Neural cell (in vitro differentiated cells): ENCODE measurements around the gene SPHK2. TPM values are rescaled to one million over a fixed set of nuclear protein-coding genes. Genes with fewer than 3 reads are reported as not detected.

ENCODE experiments used
- H2AFZ ChIP-seq: fragments of 200-600, 300-800 bp; sonication (generic), shearing (Covaris generic); 2 replicates; pipeline ENCODE4 v1.6.0; 2014; ENCODE audit warnings: low read depth, mild to moderate bottlenecking, antibody characterized with exemption, low read length, moderate library complexity
- H3F3A ChIP-seq: fragments of 200-600 bp; shearing (Covaris generic); 2 replicates; pipeline ENCODE4 v1.6.1; 2016; ENCODE audit warnings: mild to moderate bottlenecking, moderate library complexity, mixed read lengths, antibody characterized with exemption, low read length; ENCODE audit not compliant: insufficient read depth, poor library complexity, severe bottlenecking
- H3K27ac ChIP-seq: fragments of 200-600, 300-800 bp; sonication (generic), shearing (Covaris generic); 2 replicates; pipeline ENCODE4 v1.5.1; 2014; ENCODE audit warnings: mild to moderate bottlenecking, low read length, moderate library complexity
- H3K27me3 ChIP-seq: fragments of 300-800, 200-600 bp; sonication (generic), shearing (Covaris generic); 2 replicates; pipeline ENCODE4 v1.6.0; 2014; ENCODE audit warnings: mild to moderate bottlenecking, low read depth, low read length, moderate library complexity; ENCODE audit not compliant: insufficient read depth
- H3K36me3 ChIP-seq: fragments of 300-800, 200-600 bp; sonication (generic), shearing (Covaris generic); 2 replicates; pipeline ENCODE4 v1.5.1; 2014; ENCODE audit warnings: mild to moderate bottlenecking, antibody characterized with exemption, low read length, moderate library complexity; ENCODE audit not compliant: insufficient read depth
- H3K4me2 ChIP-seq: fragments of 300-800, 200-600 bp; sonication (generic), shearing (Covaris generic); 2 replicates; pipeline ENCODE4 v1.6.0; 2014; ENCODE audit warnings: mild to moderate bottlenecking, low read length
- H3K4me3 ChIP-seq: fragments of 300-800, 200-600 bp; sonication (generic), shearing (Covaris generic); 2 replicates; pipeline ENCODE4 v1.5.1; 2014; ENCODE audit warnings: mild to moderate bottlenecking, low read length, moderate library complexity
- H3K79me2 ChIP-seq: fragments of 200-600 bp; shearing (Covaris generic); replicated peaks from 2 replicates; pipeline ENCODE4 v1.6.0; 2014; ENCODE audit warnings: mild to moderate bottlenecking, low read length, moderate library complexity; ENCODE audit not compliant: insufficient read depth
- H3K9ac ChIP-seq: fragments of 300-800, 200-600 bp; sonication (generic), shearing (Covaris generic); 2 replicates; pipeline ENCODE4 v1.6.1; 2016; ENCODE audit warnings: mild to moderate bottlenecking, low read length, mixed read lengths
- H3K9me2 ChIP-seq: fragments of 200-600 bp; shearing (Covaris generic); 2 replicates; pipeline ENCODE4 v1.6.1; 2016; ENCODE audit warnings: mild to moderate bottlenecking, low read length, mixed read lengths; ENCODE audit not compliant: insufficient read depth
- H3K9me3 ChIP-seq: fragments of 200-600, 300-800 bp; sonication (generic), shearing (Covaris generic); 2 replicates; pipeline ENCODE4 v1.6.1; 2016; ENCODE audit warnings: mild to moderate bottlenecking, mixed run types, low read length, moderate library complexity, mixed read lengths
- H4K20me1 ChIP-seq: fragments of 200-600 bp; shearing (Covaris generic); 2 replicates; pipeline ENCODE4 v1.6.1; 2016; ENCODE audit warnings: mild to moderate bottlenecking, mixed run types; ENCODE audit not compliant: insufficient read depth
- CTCF ChIP-seq: fragments of 450-650 bp; IDR thresholded peaks from 2 replicates; pipeline ENCODE4 v1.5.1; 2014; ENCODE audit warnings: antibody characterized with exemption, mild to moderate bottlenecking, moderate library complexity; ENCODE audit not compliant: poor library complexity, severe bottlenecking
- EP300 ChIP-seq: fragments of 450-650 bp; conservative IDR thresholded peaks from 2 replicates; pipeline ENCODE4 v1.6.1; 2014; ENCODE audit warnings: antibody characterized with exemption, mild to moderate bottlenecking, moderate library complexity; ENCODE audit not compliant: poor library complexity, severe bottlenecking
- MXI1 ChIP-seq: fragments of 450-650 bp; conservative IDR thresholded peaks from 2 replicates; pipeline ENCODE4 v1.6.1; 2014; ENCODE audit warnings: antibody characterized with exemption, mild to moderate bottlenecking; ENCODE audit not compliant: poor library complexity, severe bottlenecking
- POLR2AphosphoS5 ChIP-seq: IDR thresholded peaks from 2 replicates; pipeline ENCODE4 v1.6.1; 2012
- RAD21 ChIP-seq: fragments of 450-650 bp; conservative IDR thresholded peaks from 2 replicates; pipeline ENCODE4 v1.6.1; 2014; ENCODE audit warnings: antibody characterized with exemption, mild to moderate bottlenecking, moderate library complexity
- REST ChIP-seq: IDR thresholded peaks from 2 replicates; pipeline ENCODE4 v1.6.1; 2012; ENCODE audit warnings: borderline replicate concordance
- SMC3 ChIP-seq: fragments of 450-650 bp; conservative IDR thresholded peaks from 2 replicates; pipeline ENCODE4 v1.6.1; 2014; ENCODE audit warnings: antibody characterized with exemption, mild to moderate bottlenecking, moderate library complexity; ENCODE audit not compliant: poor library complexity
- polyA plus RNA-seq: library from polyadenylated mRNA; depleted of rRNA; stranded (reverse); fragments of >200 nt; gene quantifications from 2 replicates; pipeline ENCODE4 v1.2.3, GENCODE V29; 2014

Gene SPHK2
- polyA plus RNA-seq, 1 donor from 2014 or later = 22.6 TPM

GRCh38 chr19:48674216-48674809 is 55.0 kb downstream of the SPHK2 start:
- H3K9me3 ChIP-seq = no peaks in the 10 kb centered on the region
- no peaks in the 10 kb centered on the region for H3K27me3 ChIP-seq
- H3K4me3 ChIP-seq = no peak overlapping the region
- H4K20me1 ChIP-seq = no peaks in the 10 kb centered on the region
- H3K79me2 ChIP-seq = no peaks in the 10 kb centered on the region
- H3K27ac ChIP-seq = no peak overlapping the region
- no peaks in the 10 kb centered on the region for H3K9me2 ChIP-seq
- no peak for TF ChIP-seq POLR2AphosphoS5
- TF ChIP-seq SMC3 = no peak
- no peak for TF ChIP-seq REST
- H2AFZ ChIP-seq = no peak overlapping the region
- no peaks in the 10 kb centered on the region for H3K36me3 ChIP-seq
- no peaks in the 10 kb centered on the region for H3F3A ChIP-seq
- H3K4me2 ChIP-seq = no peak overlapping the region
- H3K9ac ChIP-seq = no peak overlapping the region

- H3F3A ChIP-seq = no peaks in the 10 kb centered on the region
- no peak overlapping the region for H3K9ac ChIP-seq
Observed at GRCh38 chr19:48674921-48675824, 55.9 kb downstream of the SPHK2 start.

More at GRCh38 chr19:48674921-48675824, 55.9 kb downstream of the SPHK2 start:
- no peaks in the 10 kb centered on the region for H3K9me3 ChIP-seq
- no peaks in the 10 kb centered on the region for H3K36me3 ChIP-seq
- H3K27me3 ChIP-seq = no peaks in the 10 kb centered on the region
- no peaks in the 10 kb centered on the region for H4K20me1 ChIP-seq
- no peak overlapping the region for H2AFZ ChIP-seq
- TF ChIP-seq SMC3 (peak; percentile 89), EP300 (no peak), MXI1 (no peak), RAD21 (peak; percentile 78), CTCF (peak; percentile 90)
- H3K4me3 ChIP-seq = no peak overlapping the region
- no peak overlapping the region for H3K4me2 ChIP-seq
- no peaks in the 10 kb centered on the region for H3K79me2 ChIP-seq
- H3K27ac ChIP-seq = no peak overlapping the region
- H3K9me2 ChIP-seq = no peaks in the 10 kb centered on the region
